ENCODE results near the gene ENPEP. TPM values are rescaled to one million over a fixed set of nuclear protein-coding genes. Genes with fewer than 3 reads are reported as not detected.

Gene ENPEP
- total and polyA plus RNA-seq, 9 of the 15 experiments (the other 6 are each of a cell fraction or from before 2014, with no cell fraction given): 0.01 TPM; not detected in 7

DNA sequence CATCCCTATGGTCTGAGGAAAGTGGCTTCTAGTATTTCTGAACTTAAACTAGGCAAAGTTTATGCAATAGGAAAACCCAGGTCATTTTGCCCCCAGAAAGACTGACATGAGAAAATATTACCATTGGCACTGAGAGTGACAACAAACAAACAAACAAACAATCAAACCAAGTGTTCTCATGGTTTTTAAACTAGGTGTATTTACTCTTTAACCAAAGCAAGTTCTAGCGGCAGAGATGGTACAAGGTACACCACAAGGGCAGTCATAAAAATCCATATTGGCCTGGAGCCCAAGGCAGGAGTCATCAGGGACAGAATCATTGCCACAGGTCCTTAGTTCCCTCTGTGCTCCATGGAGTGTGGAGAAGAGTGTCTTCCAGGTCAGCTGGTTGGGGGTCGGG, 26.0 kb upstream of the ENPEP start:
- Histone ChIP-seq H3K9ac (ENCODE audit: insufficient read depth in 1 of 2, low read depth in 2 of 2, low read length in 2 of 2) (no peak overlapping the region), H3K27ac (ENCODE audit: extremely low read depth, low read depth, low read length) (no peak overlapping the region), H3K4me3 (no peak overlapping the region), H3K9me3 (replicated peaks; ENCODE audit: control insufficient read depth, insufficient read depth, low read depth, low read length) (no peaks in the 10 kb centered on the region), H3K79me2 (ENCODE audit: control insufficient read depth, insufficient read depth, low read length) (no peaks in the 10 kb centered on the region), H2AFZ (ENCODE audit: low read depth, low read length) (no peak overlapping the region), H3K9me1 (ENCODE audit: control insufficient read depth, insufficient read depth, low read length) (no peaks in the 10 kb centered on the region), H3K4me1 (replicated peaks in 1 of 2; ENCODE audit: control insufficient read depth in 2 of 2, insufficient read depth in 2 of 2, low read length in 2 of 2) (no peaks in the 10 kb centered on the region), H4K20me1 (replicated peaks; ENCODE audit: control insufficient read depth, insufficient read depth, low read length) (no peaks in the 10 kb centered on the region), H3K4me2 (ENCODE audit: insufficient read depth, low read length) (no peak overlapping the region), H3K27me3 (ENCODE audit: control insufficient read depth in 2 of 2, insufficient read depth in 2 of 2, low read length in 2 of 2) (0 out of 5 replicates have a peak, but pooled peaks cover 0 to 3% of the 10 kb centered on the region in 2 experiments), H3K36me3 (ENCODE audit: control insufficient read depth, insufficient read depth, low read length) (no peaks in the 10 kb centered on the region)
- ChIA-PET POLR2A (interaction anchor here (1.0 kb wide), 1 partner anchor 130 kb away, joined by 3 read pairs; no protein-coding TSS in a partner anchor), CTCF (ENCODE audit: low intra/inter-chr PET ratio) (no interaction called here)
- FAIRE-seq: no peak
- TF ChIP-seq, protein P1, sequence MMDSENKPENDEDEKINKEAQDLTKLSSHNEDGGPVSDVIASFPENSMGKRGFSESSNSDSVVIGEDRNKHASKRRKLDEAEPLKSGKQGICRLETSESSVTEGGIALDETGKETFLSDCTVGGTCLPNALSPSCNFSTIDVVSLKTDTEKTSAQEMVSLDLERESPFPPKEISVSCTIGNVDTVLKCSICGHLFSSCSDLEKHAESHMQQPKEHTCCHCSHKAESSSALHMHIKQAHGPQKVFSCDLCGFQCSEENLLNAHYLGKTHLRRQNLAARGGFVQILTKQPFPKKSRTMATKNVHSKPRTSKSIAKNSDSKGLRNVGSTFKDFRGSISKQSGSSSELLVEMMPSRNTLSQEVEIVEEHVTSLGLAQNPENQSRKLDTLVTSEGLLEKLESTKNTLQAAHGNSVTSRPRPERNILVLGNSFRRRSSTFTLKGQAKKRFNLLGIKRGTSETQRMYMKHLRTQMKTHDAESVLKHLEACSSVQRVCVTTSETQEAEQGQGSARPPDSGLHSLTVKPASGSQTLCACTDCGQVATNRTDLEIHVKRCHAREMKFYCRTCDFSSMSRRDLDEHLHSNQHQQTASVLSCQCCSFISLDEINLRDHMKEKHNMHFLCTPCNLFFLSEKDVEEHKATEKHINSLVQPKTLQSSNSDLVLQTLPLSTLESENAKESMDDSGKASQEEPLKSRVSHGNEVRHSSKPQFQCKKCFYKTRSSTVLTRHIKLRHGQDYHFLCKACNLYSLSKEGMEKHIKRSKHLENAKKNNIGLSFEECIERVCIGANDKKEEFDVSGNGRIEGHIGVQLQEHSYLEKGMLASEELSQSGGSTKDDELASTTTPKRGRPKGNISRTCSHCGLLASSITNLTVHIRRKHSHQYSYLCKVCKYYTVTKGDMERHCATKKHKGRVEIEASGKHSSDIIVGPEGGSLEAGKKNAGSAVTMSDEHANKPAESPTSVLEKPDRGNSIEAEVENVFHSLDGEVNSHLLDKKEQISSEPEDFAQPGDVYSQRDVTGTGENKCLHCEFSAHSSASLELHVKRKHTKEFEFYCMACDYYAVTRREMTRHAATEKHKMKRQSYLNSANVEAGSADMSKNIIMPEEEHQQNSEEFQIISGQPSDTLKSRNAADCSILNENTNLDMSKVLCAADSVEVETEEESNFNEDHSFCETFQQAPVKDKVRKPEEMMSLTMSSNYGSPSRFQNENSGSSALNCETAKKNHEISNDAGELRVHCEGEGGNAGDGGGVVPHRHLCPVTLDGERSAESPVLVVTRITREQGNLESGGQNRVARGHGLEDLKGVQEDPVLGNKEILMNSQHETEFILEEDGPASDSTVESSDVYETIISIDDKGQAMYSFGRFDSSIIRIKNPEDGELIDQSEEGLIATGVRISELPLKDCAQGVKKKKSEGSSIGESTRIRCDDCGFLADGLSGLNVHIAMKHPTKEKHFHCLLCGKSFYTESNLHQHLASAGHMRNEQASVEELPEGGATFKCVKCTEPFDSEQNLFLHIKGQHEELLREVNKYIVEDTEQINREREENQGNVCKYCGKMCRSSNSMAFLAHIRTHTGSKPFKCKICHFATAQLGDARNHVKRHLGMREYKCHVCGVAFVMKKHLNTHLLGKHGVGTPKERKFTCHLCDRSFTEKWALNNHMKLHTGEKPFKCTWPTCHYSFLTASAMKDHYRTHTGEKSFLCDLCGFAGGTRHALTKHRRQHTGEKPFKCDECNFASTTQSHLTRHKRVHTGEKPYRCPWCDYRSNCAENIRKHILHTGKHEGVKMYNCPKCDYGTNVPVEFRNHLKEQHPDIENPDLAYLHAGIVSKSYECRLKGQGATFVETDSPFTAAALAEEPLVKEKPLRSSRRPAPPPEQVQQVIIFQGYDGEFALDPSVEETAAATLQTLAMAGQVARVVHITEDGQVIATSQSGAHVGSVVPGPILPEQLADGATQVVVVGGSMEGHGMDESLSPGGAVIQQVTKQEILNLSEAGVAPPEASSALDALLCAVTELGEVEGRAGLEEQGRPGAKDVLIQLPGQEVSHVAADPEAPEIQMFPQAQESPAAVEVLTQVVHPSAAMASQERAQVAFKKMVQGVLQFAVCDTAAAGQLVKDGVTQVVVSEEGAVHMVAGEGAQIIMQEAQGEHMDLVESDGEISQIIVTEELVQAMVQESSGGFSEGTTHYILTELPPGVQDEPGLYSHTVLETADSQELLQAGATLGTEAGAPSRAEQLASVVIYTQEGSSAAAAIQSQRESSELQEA (IDR thresholded peaks at IDR 0.05; ENCODE audit: low read depth): no peak
- no peak for TF ChIP-seq HNRNPUL1 (IDR thresholded peaks at IDR 0.05; ENCODE audit: low read length)
- TF ChIP-seq, protein P2, sequence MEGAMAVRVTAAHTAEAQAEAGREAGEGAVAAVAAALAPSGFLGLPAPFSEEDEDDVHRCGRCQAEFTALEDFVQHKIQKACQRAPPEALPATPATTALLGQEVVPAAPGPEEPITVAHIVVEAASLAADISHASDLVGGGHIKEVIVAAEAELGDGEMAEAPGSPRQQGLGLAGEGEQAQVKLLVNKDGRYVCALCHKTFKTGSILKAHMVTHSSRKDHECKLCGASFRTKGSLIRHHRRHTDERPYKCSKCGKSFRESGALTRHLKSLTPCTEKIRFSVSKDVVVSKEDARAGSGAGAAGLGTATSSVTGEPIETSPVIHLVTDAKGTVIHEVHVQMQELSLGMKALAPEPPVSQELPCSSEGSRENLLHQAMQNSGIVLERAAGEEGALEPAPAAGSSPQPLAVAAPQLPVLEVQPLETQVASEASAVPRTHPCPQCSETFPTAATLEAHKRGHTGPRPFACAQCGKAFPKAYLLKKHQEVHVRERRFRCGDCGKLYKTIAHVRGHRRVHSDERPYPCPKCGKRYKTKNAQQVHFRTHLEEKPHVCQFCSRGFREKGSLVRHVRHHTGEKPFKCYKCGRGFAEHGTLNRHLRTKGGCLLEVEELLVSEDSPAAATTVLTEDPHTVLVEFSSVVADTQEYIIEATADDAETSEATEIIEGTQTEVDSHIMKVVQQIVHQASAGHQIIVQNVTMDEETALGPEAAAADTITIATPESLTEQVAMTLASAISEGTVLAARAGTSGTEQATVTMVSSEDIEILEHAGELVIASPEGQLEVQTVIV (CRISPR knock-in tag; IDR thresholded peaks at IDR 0.05; ENCODE audit: borderline replicate concordance): no peak
- no TSS peak for BruUV-seq (replicated peaks)
- WGBS (ENCODE audit: insufficient coverage, low coverage, missing lambda C conversion rate): 0% methylated on average over 2 of the region's 2 CpGs
- intact Hi-C loops (cut with micrococcal nuclease): no loop called here
- no peak for DNase-seq (ENCODE audit: extremely low read depth in 1 of 4, low spot score in 3 of 4)
- in situ Hi-C loops (cut with MboI): no loop called here
- ATAC-seq: no peak

Data from K562 (cell line).